ENCODE data around the gene AGRN.

DNA sequence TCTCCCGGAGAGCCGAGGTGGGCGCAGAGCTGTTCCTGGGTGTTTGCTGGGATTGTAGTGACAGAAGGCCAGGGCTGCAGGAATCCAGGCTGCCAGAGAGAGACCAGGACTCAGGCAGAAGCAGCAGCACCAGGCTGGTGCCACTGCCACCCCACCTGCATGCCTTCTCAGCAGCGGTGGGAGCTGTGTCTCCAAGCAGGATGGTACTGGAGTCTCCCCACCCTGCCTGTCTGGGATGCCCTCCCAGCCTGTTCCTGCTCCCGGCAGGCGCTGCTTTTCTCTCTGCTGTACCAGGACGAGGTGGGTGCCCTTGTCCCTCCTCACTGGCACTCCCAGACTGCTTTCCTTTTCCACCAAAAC is 15.5 kb upstream of the AGRN start:
- TF ChIP-seq, protein P1, sequence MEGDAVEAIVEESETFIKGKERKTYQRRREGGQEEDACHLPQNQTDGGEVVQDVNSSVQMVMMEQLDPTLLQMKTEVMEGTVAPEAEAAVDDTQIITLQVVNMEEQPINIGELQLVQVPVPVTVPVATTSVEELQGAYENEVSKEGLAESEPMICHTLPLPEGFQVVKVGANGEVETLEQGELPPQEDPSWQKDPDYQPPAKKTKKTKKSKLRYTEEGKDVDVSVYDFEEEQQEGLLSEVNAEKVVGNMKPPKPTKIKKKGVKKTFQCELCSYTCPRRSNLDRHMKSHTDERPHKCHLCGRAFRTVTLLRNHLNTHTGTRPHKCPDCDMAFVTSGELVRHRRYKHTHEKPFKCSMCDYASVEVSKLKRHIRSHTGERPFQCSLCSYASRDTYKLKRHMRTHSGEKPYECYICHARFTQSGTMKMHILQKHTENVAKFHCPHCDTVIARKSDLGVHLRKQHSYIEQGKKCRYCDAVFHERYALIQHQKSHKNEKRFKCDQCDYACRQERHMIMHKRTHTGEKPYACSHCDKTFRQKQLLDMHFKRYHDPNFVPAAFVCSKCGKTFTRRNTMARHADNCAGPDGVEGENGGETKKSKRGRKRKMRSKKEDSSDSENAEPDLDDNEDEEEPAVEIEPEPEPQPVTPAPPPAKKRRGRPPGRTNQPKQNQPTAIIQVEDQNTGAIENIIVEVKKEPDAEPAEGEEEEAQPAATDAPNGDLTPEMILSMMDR (IDR thresholded peaks at IDR 0.05): no peak
- TF ChIP-seq POLR2A (IDR thresholded peaks at IDR 0.05): no peak
